Measurements from ENCODE around the gene EMILIN3. TPM values are rescaled to one million over a fixed set of nuclear protein-coding genes. Genes with fewer than 3 reads are reported as not detected.

Gene EMILIN3, protein sequence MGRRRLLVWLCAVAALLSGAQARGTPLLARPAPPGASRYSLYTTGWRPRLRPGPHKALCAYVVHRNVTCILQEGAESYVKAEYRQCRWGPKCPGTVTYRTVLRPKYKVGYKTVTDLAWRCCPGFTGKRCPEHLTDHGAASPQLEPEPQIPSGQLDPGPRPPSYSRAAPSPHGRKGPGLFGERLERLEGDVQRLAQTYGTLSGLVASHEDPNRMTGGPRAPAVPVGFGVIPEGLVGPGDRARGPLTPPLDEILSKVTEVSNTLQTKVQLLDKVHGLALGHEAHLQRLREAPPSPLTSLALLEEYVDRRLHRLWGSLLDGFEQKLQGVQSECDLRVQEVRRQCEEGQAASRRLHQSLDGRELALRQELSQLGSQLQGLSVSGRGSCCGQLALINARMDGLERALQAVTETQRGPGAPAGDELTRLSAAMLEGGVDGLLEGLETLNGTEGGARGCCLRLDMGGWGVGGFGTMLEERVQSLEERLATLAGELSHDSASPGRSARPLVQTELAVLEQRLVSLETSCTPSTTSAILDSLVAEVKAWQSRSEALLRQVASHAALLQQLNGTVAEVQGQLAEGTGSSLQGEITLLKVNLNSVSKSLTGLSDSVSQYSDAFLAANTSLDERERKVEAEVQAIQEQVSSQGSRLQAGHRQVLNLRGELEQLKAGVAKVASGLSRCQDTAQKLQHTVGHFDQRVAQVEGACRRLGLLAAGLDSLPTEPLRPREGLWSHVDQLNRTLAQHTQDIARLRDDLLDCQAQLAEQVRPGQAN
- 0.09 and 1.2 TPM in 2 replicates for total RNA-seq

DNA sequence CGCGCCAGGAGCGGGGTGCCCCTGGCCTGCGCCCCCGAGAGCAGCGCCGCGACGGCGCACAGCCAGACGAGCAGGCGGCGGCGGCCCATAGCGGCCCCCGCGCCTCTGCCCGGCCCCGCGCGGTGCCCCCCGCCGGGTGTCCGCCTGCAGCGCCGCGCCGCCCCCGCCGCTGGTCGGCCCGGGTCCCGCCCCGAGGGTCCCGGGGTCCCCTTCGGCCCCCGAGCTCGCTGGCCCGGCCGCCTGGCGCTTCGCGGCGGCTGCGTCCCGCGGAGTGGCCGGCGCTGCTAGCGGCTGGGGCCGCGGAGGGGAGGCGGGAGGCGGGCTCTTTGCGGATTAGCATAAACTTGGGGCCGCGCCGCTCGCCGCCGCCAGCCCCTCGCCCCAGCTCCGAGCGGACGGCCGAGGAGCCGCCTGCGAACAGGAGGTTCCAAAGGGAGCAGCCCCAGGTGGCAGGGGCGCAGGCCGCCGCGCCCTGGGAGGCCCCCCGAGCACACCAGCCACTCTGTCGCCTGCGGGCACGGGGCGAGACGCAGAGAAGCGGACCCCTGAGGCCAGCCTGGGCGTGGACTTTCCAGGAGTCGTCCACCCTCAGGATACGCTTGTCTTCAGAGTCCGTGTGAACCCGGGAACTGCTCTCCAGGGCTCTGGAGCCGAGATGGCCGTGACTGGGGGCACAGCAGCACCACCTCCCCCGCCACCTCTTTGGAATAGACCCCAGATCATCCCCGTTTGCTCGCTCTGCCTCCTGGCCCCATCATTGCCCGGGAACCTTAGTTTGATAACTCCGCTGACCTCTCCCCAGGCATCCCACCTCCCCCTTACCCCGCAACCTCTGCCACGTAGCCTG is at the start of gene EMILIN3:
Gene EMILIN3, minus strand, starts transcription at position 273 of the 847 bp plus-strand sequence. Its CDS starts 184 bp downstream, at position 89.

GRCh38 chr20:41340327-41341055 is 26.1 kb downstream of the EMILIN3 start, which contains the start of gene LPIN3:
LPIN3 (plus strand) TSS chr20:41340821; CDS start chr20:41345804, 4,983 bp downstream.

DNA sequence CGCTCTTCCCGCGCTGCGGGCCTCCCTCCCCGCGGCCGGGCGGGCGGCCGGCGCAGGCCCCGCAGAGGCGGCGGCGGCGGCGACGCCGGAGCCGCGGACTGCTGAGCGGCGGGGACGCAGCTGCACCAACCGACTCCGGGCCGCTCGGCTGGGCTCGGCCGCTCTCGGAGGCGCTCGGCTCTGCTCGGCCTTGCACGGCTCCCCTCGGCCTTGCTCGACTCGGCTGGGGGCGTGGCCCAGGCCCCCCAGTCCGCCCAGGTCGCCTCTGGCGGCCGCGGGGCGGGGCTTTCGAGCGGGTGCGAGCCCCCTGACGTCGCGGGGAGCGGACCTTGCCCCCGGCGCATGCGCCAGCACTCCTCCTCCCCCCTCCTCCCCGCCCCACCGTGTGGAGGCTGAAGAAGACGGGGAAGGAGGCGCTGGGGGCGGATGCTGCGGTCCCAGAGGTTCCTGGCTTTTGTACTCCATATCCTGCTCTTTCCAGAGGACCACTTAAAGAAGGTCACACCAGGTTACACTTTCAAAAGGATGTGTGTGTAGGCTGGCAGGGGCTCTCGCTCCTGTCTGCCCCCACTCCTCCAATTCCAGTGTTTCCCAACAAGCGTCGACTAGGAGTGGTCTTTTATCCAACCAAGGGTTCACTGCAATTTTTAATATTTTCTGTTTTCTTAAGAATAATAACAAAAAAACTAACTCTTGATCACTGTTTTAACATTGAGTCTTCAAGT is 48.9 kb downstream of the EMILIN3 start, which contains the start of gene ZHX3:
Gene ZHX3, minus strand, starts transcription at position 186 of the 725 bp plus-strand sequence. CDS start 112,815 bp downstream, outside the sequence.

Other genes starting within 250 kb of the EMILIN3 start
- 35.7 and 63.6 TPM in 2 replicates for gene PLCG1, start 229.3 kb downstream of the EMILIN3 start, total RNA-seq
- 31.5 and 41.4 TPM in 2 replicates for gene ZHX3, start 49.1 kb downstream of the EMILIN3 start, total RNA-seq
- 9.7 and 13.2 TPM in 2 replicates for gene LPIN3, start 26.0 kb downstream of the EMILIN3 start, total RNA-seq